ENCODE data around the gene P4HA3.

P4HA3 gene

DNA sequence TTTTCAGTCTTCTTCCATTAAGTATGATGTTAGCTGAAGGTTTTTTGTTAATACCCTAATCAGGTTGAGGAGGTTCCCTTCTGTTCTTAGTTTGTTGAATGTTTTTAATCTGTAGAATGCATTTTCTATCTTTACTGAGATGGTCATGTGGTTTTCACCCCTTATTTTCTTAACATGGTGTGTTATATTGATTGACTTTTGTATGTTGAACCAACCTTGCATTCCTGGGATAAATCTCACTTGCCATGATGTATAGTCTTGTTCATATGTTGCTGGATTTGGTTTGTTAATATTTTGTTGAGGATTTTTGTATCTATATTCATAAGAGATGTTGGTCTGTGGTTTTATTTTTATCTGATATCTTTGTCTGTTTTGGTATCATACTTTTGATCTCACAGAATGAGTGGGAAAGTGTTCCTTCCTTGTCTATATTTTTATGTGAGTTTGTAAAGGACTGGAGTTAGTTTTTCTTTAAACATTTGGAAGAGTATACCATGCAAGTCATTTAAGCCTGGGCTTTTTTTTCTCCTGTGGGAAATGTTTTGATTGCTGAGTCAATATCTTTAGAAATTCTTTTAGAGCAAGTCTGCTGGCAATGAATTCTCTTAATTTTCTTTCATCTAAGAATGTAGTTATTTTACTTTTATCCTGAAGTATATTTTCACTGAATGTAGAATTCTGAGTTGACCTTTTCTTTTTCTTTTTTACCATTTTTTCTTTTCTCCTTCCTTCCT lies 5.5 kb upstream of the P4HA3 start:
- no peak for DNase-seq

DNA sequence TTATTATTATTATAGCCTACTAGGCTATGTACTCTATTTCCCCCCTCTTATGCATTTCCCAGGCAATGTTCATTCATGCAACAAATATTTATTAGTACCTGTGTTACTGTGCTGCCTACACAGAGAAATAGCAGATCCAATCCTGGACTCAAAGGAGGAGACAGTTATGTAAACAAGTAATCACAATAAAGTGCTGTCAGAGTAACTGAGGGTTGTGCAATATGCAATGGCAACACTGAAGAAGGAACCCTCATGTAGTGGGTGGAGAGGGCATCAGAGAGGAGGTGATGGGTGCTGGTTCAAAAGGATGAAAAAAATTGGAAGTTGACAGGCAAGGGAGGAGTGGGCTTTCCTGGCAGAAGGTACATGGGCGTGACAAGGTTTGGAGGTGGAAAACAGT lies 886 bp upstream of the P4HA3 start:
- peak; percentile 83 to 89 for DNase-seq

DNA sequence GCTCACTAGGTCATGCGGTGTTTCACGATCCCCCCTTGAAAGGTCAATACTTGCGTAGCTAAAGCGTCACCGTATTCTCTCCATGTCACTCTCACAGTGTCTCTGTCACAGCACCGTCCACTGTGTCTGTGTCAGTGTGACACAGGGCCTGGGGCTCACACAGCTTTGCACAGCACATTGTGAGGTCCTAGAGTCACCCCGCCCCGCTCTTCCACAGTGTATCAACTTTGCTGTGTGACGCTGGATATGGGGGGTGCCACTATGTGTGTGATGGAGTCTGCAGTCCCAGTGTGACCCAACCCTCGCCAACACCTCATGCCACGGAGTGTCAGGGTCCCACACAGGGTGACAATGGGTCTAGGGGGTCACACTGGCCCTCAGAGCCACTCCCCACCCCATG lies 583 bp downstream of the P4HA3 start:
- no peak for DNase-seq

DNA sequence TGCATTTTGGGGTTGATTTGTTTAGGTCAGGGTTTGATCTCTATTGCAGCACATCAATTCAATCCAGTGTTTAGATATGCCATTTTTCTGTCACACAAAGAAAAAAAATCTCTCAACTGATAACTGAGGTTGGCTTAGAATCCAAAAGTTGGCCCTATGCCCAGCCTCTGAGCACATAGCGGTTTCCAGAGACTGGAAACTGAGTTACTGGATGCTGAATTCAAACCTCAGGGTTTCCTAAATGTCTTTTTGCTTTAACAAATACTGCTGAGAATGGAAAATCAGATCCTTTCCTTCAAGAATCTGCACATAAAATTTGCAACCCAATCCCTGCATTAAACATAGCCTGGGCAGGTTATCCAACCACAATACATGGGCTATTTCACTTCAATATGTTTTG lies 4.0 kb downstream of the P4HA3 start:
- DNase-seq = no peak

DNA sequence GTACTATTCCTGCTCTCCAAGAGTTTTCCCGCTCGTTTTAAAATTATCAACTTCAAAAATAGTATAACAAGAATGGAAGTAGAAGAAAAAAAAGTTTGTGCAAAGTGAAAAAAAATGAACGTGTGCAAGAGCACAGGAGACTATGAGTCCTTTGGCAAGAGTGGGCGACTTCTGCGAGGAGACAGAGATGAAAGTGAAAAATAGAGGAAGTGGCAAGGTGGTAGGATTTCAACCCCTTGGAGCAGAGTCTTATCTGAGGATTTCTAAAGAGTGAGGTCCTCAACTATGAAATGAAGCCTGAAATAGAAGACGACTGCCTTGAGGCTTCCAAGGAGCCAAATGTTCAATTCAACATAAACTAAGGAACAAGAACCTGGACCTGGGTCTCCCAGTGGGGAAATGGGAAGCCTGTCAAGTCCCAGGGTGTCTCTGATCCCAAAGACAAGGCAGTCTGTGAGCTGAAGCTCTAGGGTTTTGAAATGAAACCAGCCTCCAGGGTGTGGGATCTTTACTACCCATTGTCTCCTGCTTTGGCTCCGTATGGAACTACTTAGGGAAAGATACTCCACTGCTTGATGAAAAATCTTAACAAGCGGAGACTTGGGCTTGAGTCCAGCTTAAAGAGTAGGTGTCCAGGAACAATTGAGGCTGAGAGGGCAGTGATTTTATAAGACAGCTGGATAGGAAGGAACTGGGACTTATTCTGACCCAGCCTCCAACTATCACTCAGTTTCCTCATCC lies 4.8 kb downstream of the P4HA3 start:
- peak; percentile 27 to 37 for DNase-seq

DNA sequence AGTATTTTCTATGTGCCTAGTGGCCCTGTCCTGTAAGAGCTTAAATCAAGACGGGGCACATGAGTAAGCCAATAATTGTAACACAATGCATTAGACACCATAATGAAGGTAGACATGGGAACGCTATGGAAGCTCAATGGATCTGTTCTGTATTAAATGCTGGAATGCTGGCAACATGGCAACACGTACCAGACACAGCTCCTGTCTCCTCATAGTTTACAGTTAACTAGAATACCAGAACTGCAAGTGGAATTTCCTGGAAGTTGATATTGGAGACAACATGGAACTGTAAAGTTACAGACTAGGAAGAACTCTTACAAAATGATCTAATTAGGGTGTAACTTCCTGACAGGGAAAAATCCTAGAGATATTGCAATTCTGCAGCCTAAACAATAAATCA lies 12.4 kb downstream of the P4HA3 start:
- no peak for DNase-seq

DNA sequence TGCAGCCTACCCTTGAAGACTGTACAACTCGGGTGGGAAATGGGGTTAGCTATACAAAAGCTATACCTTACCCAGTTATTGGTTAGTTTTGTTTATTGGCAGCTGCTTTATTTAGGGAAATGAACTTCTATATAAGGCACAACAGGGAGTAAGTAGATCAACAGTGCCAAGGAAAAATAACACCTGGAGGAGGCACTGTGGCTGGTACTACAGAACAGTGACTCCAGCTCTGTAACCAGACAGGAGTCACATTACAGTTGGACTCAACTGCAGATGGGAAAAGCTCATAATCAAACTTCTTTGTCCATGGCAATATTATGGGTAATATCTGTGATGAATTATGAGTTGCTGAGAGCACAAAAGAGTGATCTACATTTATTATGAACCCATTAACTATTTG lies 14.0 kb downstream of the P4HA3 start:
- DNase-seq = no peak

DNA sequence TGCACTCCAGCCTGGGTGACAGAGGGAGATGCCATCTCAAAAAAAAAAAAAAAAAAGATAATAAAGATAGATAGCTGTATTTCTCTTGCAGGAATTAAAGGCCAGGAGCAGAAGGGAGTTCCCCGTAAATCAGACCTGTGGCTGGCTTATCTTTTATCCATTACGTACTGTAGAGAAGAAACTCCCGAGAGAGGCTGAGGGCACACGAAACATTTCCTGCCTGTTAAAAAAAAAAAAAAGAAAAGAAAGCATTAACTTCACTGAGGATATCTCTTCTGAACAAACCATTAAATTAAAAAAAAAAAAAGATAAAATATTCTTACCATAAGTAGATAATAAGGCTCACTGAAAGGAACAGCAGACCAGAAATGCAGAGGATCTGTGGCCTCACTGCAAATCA lies 22.5 kb downstream of the P4HA3 start:
- DNase-seq = no peak

DNA sequence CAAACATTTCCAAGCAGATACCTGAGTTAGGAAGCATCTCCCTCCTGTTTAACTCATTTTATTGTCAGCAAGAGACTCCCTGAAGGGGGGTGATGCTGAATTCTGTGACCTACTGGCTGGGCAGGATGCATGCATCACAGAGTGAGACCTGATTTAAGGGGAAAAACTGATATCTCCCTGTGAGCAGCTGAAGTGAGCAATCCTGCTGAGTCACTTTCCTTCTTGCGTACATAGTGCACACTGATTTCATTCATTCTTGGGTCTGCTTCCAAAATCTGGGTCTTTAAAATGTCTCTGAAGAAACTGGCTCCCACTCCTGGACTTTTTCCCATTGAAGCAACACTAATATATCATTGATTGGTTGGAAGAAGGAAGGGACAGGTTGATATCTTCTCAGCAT lies 23.3 kb downstream of the P4HA3 start:
- peak in 1 of 2 donors; percentile 30 for DNase-seq

DNA sequence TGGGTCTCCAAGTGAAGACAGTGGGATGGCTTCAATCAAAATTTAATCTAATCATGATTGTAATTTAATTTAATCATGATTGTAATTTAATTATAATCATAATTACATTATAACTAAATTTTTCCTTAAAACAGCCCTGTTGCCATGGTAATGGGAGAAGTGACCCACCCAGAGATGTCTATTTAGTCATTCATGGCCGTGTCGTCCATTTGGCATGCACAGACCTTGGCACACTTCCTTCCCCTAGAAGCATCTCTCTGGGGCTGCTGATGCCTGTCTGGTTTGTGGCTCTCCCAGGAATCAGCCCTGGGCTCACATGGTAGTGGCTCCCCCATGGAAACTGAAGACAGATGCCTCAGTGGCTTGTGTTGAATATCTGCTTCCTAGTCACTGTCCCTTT lies 27.0 kb downstream of the P4HA3 start:
- no peak for DNase-seq

DNA sequence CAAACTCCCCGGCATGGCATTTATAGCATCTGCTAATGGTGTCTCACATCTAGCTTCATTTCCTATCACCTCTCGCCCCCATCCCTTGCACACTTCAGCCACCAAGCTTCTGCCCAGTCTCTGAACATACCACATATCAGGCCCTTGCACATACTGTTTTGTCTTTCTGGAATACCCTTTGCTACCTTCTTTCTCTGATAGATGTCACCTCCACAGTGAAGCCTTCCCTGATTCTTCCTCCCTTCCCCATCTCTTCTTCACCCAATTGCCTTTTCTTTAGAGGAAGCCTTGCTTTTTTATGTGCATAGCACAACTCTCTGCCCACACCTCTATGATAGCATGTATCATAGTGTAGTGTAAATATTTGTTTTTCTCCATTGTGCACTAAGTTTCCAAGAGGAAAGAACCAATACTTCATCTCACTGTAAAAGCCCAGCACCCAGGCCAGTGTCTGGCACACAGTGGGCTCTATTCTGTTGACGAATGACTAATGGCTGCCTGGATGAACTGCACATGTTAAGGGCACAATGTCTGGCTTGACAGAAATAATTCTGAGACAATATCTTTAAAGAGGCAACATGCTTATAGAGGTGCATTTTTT lies 27.8 kb downstream of the P4HA3 start:
- DNase-seq = no peak

DNA sequence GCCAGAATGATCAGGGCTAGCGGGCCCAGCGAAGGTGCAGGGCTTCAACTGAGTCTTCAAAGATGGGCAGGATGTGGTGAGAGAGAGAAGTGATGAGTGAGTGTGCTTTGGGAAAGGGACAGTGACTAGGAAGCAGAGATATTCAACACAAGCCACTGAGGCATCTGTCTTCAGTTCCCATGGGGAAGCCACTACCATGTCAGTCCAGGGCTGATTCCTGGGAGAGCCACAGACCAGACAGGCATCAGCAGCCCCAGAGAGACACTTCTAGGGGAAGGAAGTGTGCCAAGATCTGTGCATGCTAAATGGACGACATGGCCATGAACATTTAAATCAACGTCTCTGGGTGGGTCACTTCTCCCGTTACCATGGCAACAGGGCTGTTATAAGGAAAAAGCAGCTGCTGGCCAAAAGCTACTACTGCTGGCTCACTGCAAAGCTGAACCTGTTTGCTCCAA lies 28.5 kb downstream of the P4HA3 start:
- no peak for DNase-seq

DNA sequence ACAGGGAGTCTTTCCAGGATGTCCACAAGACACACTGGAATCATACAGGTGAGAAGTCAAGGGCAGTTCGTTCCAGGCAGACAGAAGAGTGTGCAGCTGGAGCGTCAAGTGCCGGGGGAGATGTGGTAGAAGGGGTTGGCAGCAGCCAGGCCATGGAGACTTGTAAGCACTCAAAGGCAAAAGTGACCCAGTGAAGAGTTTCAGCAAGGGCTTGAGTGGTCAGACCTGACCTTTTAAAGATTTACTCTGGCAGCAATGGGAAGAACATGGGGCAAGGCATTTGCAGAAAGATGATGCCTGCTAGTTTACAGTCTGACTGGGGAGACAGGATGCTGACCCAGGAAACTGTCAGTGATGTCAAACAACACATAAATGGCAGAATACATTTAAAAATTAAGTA lies 29.0 kb downstream of the P4HA3 start:
- no peak for DNase-seq

DNA sequence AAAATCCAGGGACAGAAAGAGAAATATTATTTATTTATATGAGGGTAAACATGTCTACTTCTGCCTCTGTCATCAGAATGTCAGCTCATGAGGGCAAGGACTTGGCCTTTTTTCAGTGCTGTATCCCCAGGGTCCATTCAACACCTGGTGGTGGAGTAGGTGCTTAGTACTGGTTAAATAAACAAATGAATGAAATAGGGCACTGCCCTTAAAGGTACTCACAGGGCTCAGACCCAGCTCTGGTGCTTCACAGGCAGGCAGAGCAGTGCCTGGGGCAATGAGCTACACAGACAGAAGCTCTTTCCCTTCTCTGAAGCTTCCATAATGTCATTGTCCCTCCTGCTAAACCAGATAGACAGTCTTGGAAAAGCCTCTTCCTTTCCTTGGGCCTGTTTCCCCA lies 30.9 kb downstream of the P4HA3 start:
- DNase-seq = no peak

DNA sequence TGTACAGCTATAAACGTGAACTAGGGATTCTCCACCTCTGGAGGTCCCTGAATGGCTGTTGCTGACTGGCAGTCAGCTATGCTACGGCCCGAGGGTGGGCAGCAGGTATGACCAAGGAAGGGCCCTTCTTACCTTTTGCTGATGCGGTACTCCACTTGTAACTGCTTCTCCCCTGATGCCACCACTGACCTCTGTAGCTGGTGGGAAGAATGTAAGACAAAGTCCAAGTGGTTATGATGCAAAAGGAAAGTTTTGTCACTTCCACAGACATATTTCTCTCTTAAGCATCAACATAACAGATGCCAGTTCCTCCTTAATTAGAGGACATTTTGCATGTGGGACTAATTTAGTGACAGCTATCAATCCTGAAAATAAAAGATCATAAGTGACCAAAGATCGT lies 32.2 kb downstream of the P4HA3 start:
- DNase-seq = no peak

DNA sequence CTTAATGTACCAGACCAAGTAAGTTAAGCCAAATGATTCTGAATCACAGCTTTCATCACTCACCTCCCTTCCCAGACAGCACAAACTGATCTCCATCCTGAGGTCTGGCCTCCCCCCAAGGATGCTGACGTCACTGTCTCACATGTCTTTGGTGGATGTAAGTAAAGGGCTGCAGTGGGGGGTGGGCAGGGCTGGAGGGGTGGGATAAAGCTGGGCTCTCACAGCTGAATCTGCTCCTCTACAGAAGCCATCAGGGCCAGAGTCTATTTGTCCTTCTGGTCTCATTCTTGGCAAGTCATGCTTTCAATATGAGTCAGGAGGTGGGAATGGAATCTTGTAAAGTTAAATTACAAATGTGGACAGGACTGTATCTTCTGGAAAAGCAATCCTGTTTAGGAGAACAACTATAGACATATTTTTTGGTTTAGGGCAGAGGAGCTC lies 32.7 kb downstream of the P4HA3 start:
- no peak for DNase-seq

DNA sequence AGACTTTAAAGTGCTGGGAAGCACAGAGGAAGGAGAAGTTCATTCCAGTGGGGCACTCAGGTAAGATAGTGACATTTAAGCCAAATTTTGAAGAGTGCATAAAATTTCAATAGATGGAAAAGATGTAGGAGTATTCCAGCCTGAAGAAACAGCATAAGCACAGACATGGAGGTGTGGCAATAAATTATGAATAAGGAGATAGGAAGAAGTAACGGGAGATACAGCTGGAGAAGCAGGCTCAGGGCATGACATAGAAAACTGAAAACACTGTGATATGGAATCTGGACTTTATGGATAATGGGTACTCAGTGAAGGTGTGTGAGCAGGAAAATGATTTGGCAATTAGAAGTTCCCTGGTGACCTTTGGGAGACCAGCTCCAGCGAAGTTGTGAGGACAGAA lies 33.3 kb downstream of the P4HA3 start:
- DNase-seq = no peak

DNA sequence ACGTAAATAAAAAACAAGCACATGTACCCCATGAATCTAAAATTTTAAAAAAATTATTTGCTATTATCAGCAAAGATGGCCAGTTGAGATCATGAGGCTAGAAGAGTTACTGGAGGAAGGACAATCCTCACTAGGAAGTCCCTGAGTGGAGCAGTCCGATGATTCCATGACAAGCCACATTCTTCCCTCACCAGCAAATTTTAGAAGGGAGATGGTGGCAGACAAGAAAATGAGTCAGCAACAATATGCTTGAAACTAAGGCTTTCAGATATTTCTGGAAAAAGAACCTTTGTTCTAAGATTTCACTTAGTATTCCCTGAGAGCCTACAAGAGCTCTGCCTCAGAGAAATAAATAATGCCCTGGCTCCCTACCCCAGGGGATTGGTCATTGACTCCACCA lies 34.9 kb downstream of the P4HA3 start:
- no peak for DNase-seq

DNA sequence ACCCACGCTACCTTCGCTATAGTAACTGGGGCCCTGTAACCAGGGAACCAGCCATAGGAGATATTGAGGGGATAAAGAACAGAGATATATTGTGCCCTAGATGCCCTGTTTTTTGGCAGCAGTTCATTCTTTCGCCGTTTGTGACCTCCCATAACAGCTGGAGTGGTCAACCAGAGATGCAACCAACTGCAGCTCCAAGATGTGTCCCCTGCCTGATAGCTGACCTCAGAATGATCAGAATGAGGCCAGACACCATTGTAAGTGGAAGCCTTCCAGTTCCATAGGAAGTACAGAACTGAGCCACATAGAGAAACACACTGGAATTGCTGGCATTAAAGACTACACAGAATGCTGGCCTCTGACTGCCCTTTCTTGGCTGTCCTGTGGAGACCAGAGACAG lies 39.2 kb downstream of the P4HA3 start:
- DNase-seq = no peak

DNA sequence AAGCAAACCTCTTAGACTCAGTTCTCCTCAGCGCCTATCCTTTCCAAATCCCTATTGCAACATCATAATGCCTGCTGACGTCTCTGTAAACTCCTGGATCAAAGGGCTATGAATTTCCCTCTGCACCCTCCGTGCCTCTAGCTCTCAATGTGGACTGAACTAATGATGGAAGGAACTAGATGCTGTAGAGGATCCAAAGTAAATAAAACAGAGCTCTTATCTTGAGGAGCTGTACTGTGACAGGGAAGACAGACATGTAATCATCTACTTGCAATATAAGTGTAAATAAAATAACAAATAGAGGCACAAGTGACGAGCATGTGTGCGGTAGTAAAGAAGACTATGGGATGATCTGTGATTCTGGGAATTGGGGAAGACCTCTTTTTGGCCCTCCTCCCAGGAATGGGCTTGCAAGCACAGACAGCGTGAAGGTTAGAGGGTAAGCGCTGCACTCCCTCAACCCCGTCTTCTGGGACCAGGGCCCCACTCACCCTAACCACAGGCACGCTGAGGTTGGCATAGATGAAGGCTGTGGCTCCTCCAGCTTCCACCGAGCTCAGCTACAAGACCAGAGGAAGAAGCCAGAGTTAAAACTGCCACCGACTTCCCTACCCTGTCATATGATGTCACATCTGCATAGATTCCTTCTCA lies 42.2 kb downstream of the P4HA3 start:
- DNase-seq = peak in 1 of 2 donors; percentile 27

DNA sequence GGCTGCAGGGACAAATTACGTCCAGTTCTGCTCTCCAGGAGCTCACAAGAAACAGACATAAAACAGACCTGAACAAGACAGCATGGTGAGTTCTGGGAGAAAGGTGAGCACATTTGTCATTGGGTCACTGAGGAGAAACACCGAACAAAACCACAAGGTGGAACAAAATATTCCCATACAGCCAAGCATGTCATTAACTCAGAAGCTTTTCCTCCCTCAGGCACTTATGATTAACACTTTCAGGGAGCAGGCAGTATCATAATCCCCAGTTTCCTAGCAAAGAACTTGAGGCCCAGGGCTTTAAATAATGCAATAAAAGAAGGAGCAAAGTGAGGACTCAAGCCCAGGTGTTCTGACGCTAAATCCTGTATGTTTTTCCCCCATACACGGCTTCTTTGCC lies 43.0 kb downstream of the P4HA3 start:
- no peak for DNase-seq

DNA sequence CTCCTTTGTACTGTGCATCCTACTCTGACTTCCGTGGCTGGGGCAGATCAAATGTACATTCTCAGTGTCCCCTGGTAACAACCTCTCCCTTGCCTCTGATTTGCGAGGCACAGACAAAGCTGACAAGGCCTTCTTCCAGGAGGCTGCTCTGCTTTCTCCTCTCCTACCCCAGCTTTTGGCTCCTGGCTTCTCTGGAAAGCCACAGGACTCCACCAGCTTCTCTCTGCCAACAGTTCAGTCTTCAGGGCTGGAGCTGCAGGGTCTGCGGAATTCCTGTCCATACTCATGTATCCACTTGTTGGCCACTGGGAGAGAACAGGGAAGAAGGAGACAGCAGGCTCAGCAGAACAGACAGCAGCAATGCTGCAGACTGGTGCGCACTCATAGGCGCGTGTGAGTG lies 44.4 kb downstream of the P4HA3 start:
- DNase-seq = no peak

DNA sequence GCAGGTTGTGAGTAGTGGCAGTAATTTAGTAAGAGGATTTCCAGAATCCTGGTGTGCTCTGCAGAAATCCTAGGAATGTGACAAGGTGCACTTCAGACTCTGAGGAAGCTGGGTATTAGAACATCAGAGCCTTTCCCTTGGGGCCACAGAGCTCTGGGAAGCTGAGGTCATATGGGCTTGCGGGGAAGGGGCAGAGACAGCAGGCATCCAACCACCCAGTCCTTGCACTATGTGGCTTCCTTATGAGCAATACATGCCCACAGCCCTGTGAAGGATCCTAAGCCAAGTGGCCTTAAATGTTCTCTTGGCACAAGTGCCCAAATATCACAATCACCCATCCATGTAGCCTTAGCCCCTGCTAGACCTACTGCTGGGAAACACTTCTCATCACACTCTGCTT lies 46.2 kb downstream of the P4HA3 start:
- DNase-seq = no peak

All from inflammatory macrophage (primary cell).